Psoas muscle (tissue), 8 donors: ENCODE data around the gene ZNF212. TPM values are rescaled to one million over a fixed set of nuclear protein-coding genes. Genes with fewer than 3 reads are reported as not detected.

Experiments used
- ATAC-seq, 4 donors: fragments of 200-7000 bp; cut with Tn5 transposase; one replicate each; pipeline ENCODE4 v1.9.1; 2020; ENCODE audit warnings: moderate library complexity in 3 of 4, mild to moderate bottlenecking in 2 of 4
- DNase-seq, 2 donors: peaks; one replicate each; pipeline ENCODE4 v3.0.0-alpha.2; 2020
- H3K27ac ChIP-seq: fragments of 200-600 bp; one replicate; pipeline ENCODE4 v1.8.0; 2022
- H3K27me3 ChIP-seq, 3 donors: fragments of 200-600 bp in 1 of 3; one replicate each; pipeline versions ENCODE4 v1.6.1 to v1.8.0; 2013 to 2022; ENCODE audit warnings: low read length in 2 of 3, mild to moderate bottlenecking in 2 of 3, moderate library complexity in 1 of 3; ENCODE audit not compliant: insufficient read depth in 3 of 3
- H3K36me3 ChIP-seq, 2 donors: fragments of 200-600 bp in 1 of 2; one replicate each; pipeline versions ENCODE4 v1.6.1 to v1.8.0; 2013 to 2022; ENCODE audit warnings: low read depth in 1 of 2, mild to moderate bottlenecking in 1 of 2, moderate library complexity in 1 of 2; ENCODE audit not compliant: insufficient read depth in 1 of 2
- H3K4me1 ChIP-seq: fragments of 200-600 bp; one replicate; pipeline ENCODE4 v1.8.0; 2022
- H3K4me3 ChIP-seq: fragments of 200-600 bp; one replicate; pipeline ENCODE4 v1.8.0; 2022; ENCODE audit warnings: mild to moderate bottlenecking
- H3K9me3 ChIP-seq: fragments of 200-600 bp; one replicate; pipeline ENCODE4 v1.8.0; 2022
- WGBS, 3 donors: extraction: QIAGEN DNeasy Blood & Tissue Kit; methylation state at CpG; one replicate each; pipeline versions ENCODE4 v1.1.6 to v1.1.7; 2013; 5-methylcytosine and 5-hydroxymethylcytosine counted together
- intact Hi-C, 2 donors: fragments of 100-400 bp; cut with DNase I; formaldehyde crosslinking; loops; one replicate each; pipeline versions ENCODE4 v1.11.0 to v1.14.2; 2022
- polyA plus RNA-seq, 3 donors: library from polyadenylated mRNA; stranded (reverse); fragments of 200-250 nt; gene quantifications; one replicate each; pipeline ENCODE4 v1.2.3, GENCODE V29; 2013
- total RNA-seq, 4 donors: library from RNA; stranded (reverse); fragmentation: NEBNext Ultra II Directional in 2 of 4; extraction: Animal tissue kit (Norgen Biotek cat#: 25700) in 2 of 4; gene quantifications; one replicate each; pipeline versions ENCODE4 v1.2.1 to v1.2.4, GENCODE V29; 2021 to 2023
- TF ChIP-seq, protein P1 (sequence below): fragments of 200-600 bp; IDR thresholded peaks from one replicate; pipeline ENCODE4 v1.8.0; 2022; ENCODE audit warnings: antibody characterized with exemption
- donor health status: healthy with polysubstance abuse.
- donor health status: DM: no; HTN: no; CAD: no; lungs with moderate emphysema.
- donor health status: Bipolar disorder and iron deficiency.
- donor health status: healthy.
- donor health status: DM: yes; HTN: yes; CAD: no.
- donor health status: DM: no; HTN: no; CAD: no.
- donor health status: DM: no; HTN: no; CAD: no.
- donor health status: DM: yes; HTN: yes; CAD: no.

The ZNF212 gene
- total and polyA plus RNA-seq, 7 donors, result 3.1 to 6.4 (median 4.3) TPM

DNA sequence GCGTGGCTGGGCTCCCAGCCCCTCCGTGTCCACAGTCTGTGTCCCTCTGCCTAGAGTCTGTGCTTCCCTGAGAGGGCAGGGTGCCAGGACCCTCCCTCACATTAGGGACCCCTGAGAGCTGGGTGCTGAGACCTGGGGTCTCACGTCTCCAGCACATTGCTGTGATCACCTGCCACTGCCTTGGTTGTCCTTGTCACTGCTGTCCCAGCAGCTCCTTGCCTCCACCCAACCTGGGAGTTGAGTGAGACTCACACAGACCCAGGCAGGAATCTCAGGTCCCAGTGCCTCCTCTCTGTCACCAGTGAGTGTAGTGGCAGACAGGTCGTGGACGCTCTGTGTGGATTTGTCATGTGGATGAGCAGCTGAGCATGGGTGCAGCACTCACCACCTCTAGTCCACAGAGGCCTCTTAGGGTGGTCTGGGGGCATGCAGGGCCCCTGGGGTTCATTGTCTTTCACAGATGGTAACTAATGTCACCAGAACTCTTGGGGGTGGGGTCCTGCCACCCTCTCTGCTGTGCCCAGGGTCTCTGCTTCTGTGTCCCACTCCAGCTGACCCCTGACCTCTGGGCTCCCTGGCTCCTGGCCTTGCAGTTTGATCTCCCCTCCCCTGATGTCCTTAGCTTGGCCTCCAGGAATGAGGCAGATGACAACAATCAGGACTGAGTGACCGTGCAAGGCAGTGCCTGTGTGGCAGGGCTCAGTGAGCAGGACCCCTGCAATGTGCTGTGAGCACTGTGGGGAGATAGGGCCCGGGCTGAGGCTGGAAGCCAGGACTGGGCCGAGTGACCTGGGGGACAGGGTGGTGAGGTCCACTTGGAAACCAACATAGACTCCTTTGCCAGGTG lies 41.4 kb downstream of the ZNF212 start:
- intact Hi-C loops, result loop anchor here in 1 of 2 donors (10.0 kb wide), 1 partner anchor 256 kb away; the partner anchor contains the start of gene PDIA4
- TF ChIP-seq, protein P1, sequence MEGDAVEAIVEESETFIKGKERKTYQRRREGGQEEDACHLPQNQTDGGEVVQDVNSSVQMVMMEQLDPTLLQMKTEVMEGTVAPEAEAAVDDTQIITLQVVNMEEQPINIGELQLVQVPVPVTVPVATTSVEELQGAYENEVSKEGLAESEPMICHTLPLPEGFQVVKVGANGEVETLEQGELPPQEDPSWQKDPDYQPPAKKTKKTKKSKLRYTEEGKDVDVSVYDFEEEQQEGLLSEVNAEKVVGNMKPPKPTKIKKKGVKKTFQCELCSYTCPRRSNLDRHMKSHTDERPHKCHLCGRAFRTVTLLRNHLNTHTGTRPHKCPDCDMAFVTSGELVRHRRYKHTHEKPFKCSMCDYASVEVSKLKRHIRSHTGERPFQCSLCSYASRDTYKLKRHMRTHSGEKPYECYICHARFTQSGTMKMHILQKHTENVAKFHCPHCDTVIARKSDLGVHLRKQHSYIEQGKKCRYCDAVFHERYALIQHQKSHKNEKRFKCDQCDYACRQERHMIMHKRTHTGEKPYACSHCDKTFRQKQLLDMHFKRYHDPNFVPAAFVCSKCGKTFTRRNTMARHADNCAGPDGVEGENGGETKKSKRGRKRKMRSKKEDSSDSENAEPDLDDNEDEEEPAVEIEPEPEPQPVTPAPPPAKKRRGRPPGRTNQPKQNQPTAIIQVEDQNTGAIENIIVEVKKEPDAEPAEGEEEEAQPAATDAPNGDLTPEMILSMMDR, result no peak
- no peak for DNase-seq
- H3K27ac ChIP-seq, result no peak overlapping the region
- no peaks in the 10 kb centered on the region for H3K27me3 ChIP-seq
- H3K36me3 ChIP-seq, result peaks cover 4 to 65% of the 10 kb centered on the region in 2 donors
- H3K4me1 ChIP-seq, result peaks cover 3% of the 10 kb centered on the region
- no peak overlapping the region for H3K4me3 ChIP-seq
- ATAC-seq, result no peak
- H3K9me3 ChIP-seq, result no peaks in the 10 kb centered on the region
- 88 to 95% (median 92%) methylated on average over 8 of the region's 8 CpGs for WGBS, 3 donors

DNA sequence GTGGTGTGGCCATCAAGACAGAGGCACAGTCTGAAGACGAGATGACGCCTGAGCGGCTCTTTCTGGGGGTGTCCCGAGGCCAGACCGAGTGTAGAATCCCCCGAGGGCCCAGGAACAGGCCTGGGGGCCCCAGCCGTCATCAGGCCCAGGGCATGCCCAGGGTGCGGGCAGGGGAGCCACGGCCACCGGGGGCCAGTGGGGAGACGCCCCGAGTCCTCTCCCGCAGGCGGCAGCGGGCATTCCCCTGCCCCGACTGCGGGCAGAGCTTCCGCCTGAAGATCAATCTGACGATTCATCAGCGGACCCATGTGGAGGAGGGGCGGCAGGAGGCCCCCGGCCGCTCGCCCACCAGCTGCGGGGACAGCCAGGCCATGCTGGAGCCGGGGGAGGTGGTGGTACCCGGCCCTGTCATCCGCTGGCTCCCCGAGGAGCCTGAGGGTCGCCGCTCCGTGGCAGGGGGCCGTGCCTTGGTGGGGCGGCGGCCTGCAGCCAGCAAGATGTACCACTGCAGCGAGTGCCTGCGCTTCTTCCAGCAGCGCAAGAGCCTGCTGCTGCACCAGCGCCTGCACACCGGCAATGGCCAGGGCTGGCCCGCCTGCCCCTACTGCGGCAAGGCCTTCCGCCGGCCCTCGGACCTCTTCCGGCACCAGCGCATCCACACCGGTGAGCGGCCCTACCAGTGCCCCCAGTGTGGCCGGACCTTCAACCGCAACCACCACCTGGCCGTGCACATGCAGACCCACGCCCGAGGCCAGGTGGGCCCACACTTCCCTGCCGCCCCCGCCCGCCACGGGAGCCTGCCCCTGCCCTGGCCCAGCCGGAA lies 42.3 kb downstream of the ZNF212 start:
- TF ChIP-seq, protein P1, result no peak
- H3K9me3 ChIP-seq, result no peaks in the 10 kb centered on the region
- DNase-seq (no peak), ATAC-seq (no peak)
- no peak overlapping the region for H3K4me3 ChIP-seq
- H3K27me3 ChIP-seq, result no peaks in the 10 kb centered on the region
- WGBS, 3 donors, result 91 to 93% (median 92%) methylated on average over 41 to 59 of the region's 59 CpGs
- intact Hi-C loops, result loop anchor here in 1 of 2 donors (10.0 kb wide), 1 partner anchor 257 kb away; the partner anchor contains the start of gene PDIA4
- peaks cover 3 to 57% of the 10 kb centered on the region in 2 donors for H3K36me3 ChIP-seq
- H3K27ac ChIP-seq, result no peak overlapping the region
- peaks cover 4% of the 10 kb centered on the region for H3K4me1 ChIP-seq

DNA sequence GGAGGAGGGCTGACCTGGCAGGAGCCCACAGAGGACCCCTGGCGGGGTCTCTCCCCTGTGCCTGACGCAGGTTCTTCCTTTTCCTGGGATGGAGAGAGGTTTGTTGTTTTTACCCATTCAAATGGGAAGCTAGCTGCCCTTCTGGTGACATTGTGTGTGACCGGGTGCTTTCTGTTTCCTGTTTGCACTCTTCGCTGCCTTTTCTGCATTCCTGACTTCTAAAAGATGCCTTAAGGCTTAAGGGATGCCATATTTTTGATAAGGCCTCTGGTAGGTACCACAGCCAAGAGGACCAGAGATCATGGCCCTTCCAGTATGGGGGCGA lies 42.8 kb downstream of the ZNF212 start:
- no peak for ATAC-seq
- H3K36me3 ChIP-seq, result peaks cover 0 to 53% of the 10 kb centered on the region in 2 donors
- intact Hi-C loops, result loop anchor here in 1 of 2 donors (10.0 kb wide), 1 partner anchor 257 kb away; the partner anchor contains the start of gene PDIA4

DNA sequence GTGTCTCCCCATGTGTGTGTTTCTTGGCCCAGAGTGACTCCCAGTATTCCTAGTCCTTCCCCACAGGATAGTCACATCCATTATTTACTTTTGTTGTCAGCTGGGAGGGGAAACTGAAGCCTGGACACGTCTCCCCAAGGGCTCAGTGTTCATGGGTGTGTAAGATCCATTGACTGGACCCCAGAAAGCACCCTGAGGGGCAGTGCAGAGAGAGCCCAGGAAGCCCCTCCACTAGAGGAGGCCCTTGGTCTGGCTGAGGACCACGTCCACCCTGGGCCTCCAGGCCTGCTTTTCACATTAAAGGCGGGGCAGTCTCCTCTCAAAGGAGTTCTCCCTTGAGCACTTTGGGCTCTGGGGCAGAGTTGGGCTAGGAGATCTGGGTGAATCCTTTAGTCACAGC lies 43.9 kb downstream of the ZNF212 start:
- no peak overlapping the region for H3K4me3 ChIP-seq
- no peak for ATAC-seq
- DNase-seq, result no peak
- H3K9me3 ChIP-seq, result no peaks in the 10 kb centered on the region
- H3K4me1 ChIP-seq, result peaks cover 4% of the 10 kb centered on the region
- TF ChIP-seq, protein P1, result no peak
- 83 to 91% (median 87%) methylated on average over 3 of the region's 3 CpGs for WGBS, 3 donors
- intact Hi-C loops, result loop anchor here in 1 of 2 donors (10.0 kb wide), 1 partner anchor 259 kb away; the partner anchor contains the start of gene PDIA4
- peaks cover 0 to 48% of the 10 kb centered on the region in 2 donors for H3K36me3 ChIP-seq
- H3K27ac ChIP-seq, result no peak overlapping the region
- no peaks in the 10 kb centered on the region for H3K27me3 ChIP-seq

More for the DNA sequence above, 42.8 kb downstream of the ZNF212 start:
- DNase-seq, result no peak
- Histone ChIP-seq H3K4me3 (no peak overlapping the region), H3K4me1 (peaks cover 4% of the 10 kb centered on the region), H3K9me3 (no peaks in the 10 kb centered on the region), H3K27ac (no peak overlapping the region), H3K27me3 (no peaks in the 10 kb centered on the region)
- WGBS, 3 donors, result 88 to 96% (median 90%) methylated on average over 5 of the region's 5 CpGs
- TF ChIP-seq, protein P1, result no peak
